Peyer's patch (tissue), 4 donors: ENCODE results near the gene MOB3B.

Experiments used
- POLR2A ChIP-seq, 2 donors: fragments of 450-650 bp; IDR thresholded peaks; one replicate each; pipeline ENCODE4 v1.5.1; 2017; ENCODE audit warnings: antibody characterized with exemption in 2 of 2, mild to moderate bottlenecking in 2 of 2, moderate library complexity in 2 of 2
- TF ChIP-seq, protein P1 (sequence below), 6 experiments: fragments of 450-650 bp in 4 of 6; fragments of 200-600 bp in 2 of 6; sonication (generic) in 1 of 6; IDR thresholded peaks; one replicate each; pipeline ENCODE4 v1.5.1; 2017 to 2019; ENCODE audit warnings: antibody characterized with exemption in 6 of 6, mild to moderate bottlenecking in 3 of 6, moderate library complexity in 1 of 6

DNA sequence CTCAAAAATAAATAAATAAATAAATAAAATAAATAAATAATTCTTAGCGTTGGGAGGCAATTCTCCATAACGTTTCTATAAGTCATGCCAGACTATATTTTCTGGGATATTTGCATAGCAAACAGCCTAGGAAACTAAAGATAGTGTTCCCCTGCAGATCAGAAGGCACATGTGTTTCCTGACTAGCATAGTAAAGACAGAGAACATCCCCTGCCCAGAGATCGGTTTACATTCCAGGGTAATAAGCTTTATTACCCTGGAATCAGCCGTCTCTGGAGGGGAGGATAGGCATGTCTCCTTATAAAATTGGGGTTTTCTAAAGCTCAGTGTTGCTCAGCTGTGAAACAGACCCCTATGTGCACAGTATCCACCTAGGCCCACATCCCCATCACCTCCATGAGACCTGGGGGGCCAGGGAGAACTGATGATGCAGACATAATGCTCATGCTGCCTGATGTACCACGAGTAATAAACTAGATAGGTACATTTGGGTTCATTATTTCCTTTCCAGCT lies 42.4 kb downstream of the MOB3B start:
- TF ChIP-seq, protein P1, sequence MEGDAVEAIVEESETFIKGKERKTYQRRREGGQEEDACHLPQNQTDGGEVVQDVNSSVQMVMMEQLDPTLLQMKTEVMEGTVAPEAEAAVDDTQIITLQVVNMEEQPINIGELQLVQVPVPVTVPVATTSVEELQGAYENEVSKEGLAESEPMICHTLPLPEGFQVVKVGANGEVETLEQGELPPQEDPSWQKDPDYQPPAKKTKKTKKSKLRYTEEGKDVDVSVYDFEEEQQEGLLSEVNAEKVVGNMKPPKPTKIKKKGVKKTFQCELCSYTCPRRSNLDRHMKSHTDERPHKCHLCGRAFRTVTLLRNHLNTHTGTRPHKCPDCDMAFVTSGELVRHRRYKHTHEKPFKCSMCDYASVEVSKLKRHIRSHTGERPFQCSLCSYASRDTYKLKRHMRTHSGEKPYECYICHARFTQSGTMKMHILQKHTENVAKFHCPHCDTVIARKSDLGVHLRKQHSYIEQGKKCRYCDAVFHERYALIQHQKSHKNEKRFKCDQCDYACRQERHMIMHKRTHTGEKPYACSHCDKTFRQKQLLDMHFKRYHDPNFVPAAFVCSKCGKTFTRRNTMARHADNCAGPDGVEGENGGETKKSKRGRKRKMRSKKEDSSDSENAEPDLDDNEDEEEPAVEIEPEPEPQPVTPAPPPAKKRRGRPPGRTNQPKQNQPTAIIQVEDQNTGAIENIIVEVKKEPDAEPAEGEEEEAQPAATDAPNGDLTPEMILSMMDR (IDR thresholded peaks at IDR 0.05) = no peak
- no peak for TF ChIP-seq POLR2A (IDR thresholded peaks at IDR 0.05)
